ENCODE results near the gene ZNRF1.

DNA sequence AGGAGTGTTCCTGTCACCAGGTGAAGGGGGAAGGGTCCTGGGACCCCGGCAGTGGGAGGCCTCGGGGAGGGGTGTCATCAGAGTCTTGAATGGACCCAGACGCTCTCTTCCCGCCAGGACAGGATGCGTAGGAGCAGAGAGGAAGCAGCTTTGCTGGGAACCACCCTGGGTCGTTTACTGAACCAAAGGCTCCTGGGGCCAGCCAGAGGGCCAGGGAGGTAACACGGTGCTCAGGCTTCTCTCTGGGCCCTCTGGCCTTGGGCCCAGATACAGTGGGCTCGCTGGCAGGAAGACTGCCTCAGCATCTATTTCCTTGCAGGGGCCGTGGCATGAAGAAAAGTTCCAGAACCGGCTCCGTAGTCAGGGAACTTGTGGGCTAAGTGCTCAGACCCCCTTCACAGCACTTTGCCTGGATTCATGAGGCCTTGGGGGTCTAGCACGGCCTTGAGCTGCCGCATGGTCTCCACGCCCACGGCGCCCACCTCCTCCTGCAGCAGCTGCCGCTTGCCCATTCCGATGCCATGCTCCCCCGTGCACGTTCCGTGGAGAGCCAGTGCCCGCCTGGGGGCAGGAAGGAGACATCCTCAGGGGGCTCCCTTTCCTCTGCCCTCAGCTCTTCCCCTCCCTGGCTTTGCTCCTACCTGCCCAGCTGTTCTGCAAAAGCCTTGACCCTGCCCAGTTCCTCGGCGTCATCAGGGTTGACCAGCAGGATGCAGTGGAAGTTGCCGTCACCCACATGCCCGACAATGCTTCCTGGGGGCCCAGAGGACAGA lies 113.3 kb downstream of the ZNRF1 start:
- TF ChIP-seq GABPA (IDR thresholded peaks at IDR 0.05; ENCODE audit: borderline replicate concordance, insufficient read depth, low read length) (no peak), POLR2A (IDR thresholded peaks at IDR 0.05; ENCODE audit: control extremely low read depth in 1 of 2, low read depth in 2 of 2, low read length in 2 of 2) (no peak; a peak in 1 of 3 replicates), RAD21 (IDR thresholded peaks at IDR 0.05 in 1 of 2, conservative IDR thresholded peaks at IDR 0.05 in 1 of 2; ENCODE audit: low read depth in 2 of 2, low read length in 2 of 2) (no peak), FOSL1 (IDR thresholded peaks at IDR 0.05; ENCODE audit: insufficient read depth, low read depth, low read length) (no peak), POLR2AphosphoS5 (IDR thresholded peaks at IDR 0.05; ENCODE audit: low read depth, low read length) (0 out of 2 replicates have a peak, but pooled peaks have one; percentile 13), RBBP5 (IDR thresholded peaks at IDR 0.05; ENCODE audit: borderline replicate concordance, low read depth, low read length) (no peak), SIN3A (conservative IDR thresholded peaks at IDR 0.05 in 1 of 2, IDR thresholded peaks at IDR 0.05 in 1 of 2; ENCODE audit: low read depth in 1 of 2, low read length in 2 of 2) (no peak)
- TF ChIP-seq, protein P1, sequence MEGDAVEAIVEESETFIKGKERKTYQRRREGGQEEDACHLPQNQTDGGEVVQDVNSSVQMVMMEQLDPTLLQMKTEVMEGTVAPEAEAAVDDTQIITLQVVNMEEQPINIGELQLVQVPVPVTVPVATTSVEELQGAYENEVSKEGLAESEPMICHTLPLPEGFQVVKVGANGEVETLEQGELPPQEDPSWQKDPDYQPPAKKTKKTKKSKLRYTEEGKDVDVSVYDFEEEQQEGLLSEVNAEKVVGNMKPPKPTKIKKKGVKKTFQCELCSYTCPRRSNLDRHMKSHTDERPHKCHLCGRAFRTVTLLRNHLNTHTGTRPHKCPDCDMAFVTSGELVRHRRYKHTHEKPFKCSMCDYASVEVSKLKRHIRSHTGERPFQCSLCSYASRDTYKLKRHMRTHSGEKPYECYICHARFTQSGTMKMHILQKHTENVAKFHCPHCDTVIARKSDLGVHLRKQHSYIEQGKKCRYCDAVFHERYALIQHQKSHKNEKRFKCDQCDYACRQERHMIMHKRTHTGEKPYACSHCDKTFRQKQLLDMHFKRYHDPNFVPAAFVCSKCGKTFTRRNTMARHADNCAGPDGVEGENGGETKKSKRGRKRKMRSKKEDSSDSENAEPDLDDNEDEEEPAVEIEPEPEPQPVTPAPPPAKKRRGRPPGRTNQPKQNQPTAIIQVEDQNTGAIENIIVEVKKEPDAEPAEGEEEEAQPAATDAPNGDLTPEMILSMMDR (IDR thresholded peaks at IDR 0.05; ENCODE audit: control extremely low read depth in 1 of 3, insufficient read depth in 1 of 3, low read depth in 1 of 3, low read length in 3 of 3): no peak
- TF ChIP-seq, protein P2, sequence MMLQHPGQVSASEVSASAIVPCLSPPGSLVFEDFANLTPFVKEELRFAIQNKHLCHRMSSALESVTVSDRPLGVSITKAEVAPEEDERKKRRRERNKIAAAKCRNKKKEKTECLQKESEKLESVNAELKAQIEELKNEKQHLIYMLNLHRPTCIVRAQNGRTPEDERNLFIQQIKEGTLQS (IDR thresholded peaks at IDR 0.05; ENCODE audit: insufficient read depth, low read depth, low read length): no peak
- TF ChIP-seq, protein P3, sequence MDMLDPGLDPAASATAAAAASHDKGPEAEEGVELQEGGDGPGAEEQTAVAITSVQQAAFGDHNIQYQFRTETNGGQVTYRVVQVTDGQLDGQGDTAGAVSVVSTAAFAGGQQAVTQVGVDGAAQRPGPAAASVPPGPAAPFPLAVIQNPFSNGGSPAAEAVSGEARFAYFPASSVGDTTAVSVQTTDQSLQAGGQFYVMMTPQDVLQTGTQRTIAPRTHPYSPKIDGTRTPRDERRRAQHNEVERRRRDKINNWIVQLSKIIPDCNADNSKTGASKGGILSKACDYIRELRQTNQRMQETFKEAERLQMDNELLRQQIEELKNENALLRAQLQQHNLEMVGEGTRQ (IDR thresholded peaks at IDR 0.05; ENCODE audit: low read length): no peak

Measured in H1 (cell line).